HK-2 (cell line): Measurements from ENCODE around the gene DBR1.
"Not testable (repeated sequence)": the region's sequence is repeated elsewhere in the genome, so short reads cannot be mapped to it uniquely, and the experiment has no call there.

Experiments
- DNase-seq: peaks from one replicate; pipeline ENCODE4 v3.0.0-alpha.2; 2018; ENCODE audit not compliant: unreplicated experiment

The DBR1 gene

GRCh38 chr3:138186803-138187295 is 12.1 kb upstream of the DBR1 start:
- DNase-seq = peak; percentile 90

GRCh38 chr3:138186221-138186620 is 11.5 kb upstream of the DBR1 start:
- DNase-seq = no peak

DNA sequence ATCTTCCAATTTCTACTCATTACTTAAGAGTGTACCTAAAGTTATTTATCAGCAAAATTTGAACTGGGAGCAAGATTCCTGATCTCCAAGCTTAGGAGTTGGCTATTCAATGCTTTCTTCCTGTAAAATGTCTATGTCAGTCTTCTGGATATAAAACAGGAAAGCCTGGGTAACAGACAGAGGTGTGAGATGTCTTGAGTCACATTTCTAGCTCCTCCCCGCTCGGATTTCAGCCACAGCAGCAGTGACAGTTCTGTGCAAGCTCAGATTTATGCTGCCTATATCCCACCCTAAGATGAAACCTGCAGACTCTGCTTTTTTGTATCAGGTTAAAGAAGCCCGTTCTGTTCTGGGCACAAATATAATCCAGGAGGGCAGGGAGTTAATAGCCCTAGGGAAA is 10.3 kb upstream of the DBR1 start:
- no peak for DNase-seq

GRCh38 chr3:138180375-138181029 is 5.8 kb upstream of the DBR1 start:
- DNase-seq = no peak

- DNase-seq = no peak
Observed at GRCh38 chr3:138173769-138174420, 826 bp downstream of the DBR1 start.

GRCh38 chr3:138172625-138173024 is 2.1 kb downstream of the DBR1 start:
- DNase-seq = no peak

DNA sequence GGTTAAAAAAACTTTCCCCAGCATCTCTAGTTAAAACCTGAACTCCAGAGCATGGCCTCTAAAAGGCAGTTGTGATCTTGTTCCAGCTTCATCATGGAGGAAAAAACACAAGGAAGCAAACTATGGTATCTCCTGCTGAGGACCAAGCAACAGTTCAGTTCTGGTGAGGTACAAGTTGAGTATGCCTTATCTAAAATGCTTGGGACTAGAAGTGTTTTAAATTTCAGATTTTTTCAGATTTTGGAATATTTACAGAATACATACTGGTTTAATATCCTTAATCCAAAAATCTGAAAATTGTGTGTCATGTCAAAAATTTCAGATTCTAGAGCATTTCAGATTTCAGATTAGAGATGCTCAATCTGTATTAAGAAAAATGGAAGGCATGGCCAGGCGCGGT is 9.7 kb downstream of the DBR1 start:
- DNase-seq = no peak

- DNase-seq = no peak
Observed at GRCh38 chr3:138157743-138158142, 17.0 kb downstream of the DBR1 start.

DNA sequence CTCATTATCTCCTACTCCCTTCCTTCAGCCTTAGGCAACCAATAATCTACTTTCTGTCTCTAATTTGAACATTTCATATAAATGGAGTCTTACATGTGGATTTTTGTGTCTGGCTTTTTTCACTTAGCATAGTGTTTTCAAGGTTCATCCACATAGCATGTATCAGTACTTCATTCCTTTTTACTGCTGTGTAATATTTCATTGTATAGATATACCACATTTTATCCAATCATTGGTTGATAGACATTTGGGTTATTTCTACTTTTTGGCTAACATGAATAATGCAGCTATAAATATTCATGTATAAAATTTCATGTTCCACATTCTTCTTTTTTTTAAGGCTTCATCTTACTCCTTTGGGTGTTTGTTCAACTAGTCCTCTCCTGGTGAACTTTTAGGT is 20.2 kb downstream of the DBR1 start:
- no peak for DNase-seq

DNA sequence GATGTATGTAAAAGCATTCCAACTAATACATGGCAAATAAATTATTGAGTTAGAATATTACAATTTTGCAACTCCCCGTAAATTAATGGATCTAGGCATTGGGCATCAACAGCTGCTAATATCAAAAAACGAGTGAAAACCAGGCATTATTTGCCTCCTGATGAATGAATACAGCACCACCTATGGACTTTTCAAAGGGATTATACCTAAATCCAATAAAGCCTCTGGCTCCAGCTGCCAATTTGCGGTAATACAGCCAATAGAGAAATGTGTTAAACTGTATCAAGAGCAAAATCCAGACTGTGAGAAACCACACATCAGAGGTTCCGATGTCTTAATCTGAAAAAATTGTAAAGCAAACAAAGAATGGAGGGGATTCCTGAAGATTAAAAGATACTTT is 26.2 kb downstream of the DBR1 start:
- no peak for DNase-seq

DNA sequence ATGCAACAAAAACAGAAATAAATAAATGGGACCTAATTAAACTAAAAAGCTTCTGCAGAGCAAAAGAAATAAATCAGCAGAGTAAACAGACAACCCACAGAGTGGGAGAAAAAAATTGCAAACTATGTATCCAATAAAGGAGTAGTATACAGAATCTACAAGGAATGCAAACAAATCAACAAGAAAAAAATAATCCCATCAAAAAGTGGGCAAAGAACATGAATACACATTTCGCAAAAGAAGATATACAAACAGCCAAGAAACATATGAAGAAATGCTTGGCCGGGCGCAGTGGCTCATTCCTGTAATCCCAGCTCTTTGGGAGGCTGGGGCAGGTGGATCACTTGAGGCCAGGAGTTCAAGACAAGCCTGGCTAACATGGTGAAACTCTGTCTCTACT is 32.5 kb downstream of the DBR1 start:
- DNase-seq = not testable (repeated sequence)

GRCh38 chr3:138140940-138141339 is 33.8 kb downstream of the DBR1 start:
- DNase-seq = no peak

DNA sequence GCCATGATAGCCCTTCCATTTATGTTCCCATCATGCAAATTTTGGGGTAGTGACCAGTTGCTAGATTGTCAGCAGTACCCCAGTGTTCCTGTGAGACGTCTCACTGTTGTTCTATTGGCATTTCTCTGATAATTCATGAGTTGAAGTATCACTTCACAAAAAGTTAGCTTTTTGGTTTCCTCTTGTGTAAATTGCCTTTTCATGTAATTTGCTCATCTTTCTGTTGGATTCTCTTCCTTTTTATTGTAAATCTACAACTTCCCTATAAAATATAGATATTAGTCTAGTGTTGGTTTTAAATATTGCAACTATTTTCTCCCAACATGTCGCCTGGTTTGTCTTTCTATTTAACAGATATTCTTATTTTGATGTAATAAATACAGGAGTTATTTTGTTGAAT is 35.0 kb downstream of the DBR1 start:
- DNase-seq = no peak

DNA sequence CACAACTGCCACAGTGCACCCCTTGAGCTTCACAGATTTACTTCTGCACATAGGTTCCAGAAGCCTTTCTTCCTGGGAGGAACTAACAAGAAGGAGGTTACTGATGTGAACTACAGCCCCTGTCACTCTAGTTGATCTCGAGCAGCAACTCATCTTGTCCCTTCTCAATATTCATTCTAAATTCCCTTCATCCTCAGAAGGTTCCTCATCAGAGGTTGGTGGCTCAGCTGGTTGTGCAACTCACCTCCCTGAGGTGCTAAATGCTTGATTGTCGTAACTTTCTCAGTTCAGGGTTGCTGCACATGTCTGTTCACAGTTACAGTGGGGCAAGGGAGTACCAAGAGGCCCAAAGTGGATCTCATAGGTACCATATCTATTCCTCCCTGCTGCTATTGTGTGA is 36.9 kb downstream of the DBR1 start:
- DNase-seq = no peak

DNA sequence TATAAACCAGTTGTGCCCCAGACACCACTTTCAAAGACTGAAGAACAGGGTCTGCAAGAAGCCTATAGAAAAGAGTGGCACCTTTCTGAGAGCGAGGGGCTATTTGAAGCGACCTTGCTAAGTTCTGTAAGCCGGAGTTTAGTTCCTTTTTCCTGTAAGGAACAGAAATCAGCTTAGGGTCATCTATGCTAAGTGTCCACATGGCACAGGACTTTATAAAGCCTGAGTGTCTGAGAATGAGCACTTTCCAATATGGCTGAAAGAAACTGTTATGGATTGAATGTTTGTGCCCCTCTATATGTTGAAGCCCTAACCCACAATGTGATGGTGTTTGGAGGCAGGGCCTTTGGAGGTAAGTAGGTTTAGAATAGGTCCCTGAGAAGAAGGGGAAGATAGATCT is 38.5 kb downstream of the DBR1 start:
- DNase-seq = no peak

DNA sequence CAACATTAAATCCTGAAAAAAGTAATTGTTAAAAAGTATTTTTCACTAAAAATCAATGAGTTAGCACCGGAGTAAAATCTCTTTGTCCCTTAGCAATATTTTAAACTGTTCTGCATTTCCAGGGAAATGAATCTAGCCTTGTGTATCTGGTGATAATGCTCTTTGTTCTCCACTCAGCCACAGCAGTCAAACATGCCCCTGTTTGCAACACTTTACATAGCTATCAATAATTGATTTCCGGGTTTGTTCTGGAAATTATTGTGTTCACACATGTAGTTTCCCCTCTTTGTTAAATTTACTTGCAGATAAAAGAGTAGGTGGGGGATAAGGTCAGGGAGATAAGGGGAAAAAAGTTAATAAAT is 38.9 kb downstream of the DBR1 start:
- DNase-seq = no peak

DNA sequence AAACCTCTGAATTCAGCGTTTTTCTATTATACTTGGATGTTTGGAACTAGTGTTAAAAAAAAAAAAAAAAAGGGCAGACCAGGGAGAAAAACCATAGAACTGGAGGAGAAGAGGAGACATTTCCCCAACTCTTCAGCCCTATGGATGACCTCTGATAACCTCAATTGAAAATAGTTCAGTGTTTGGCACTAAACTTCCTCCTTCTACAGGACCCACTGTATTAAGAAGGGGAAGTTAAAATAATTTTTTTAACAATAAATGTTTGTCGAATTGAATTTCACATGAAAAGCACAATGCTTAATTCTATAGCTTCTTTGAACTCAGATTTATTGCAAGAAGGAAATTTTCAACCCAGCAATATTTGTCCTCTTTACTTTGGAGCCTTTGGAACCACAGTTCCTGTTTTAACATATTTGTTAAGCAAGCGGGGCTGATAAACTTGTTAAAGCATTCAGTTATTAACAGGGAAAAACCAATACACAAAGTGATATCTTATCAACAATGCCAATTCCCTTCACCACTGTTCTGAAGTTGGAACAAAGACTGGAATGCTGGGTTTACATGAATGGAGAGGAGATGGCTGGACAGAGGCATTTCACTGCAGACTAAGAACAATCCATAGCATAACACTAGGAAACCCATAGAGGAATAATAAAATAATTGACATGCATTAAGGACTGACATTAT is 39.4 kb downstream of the DBR1 start:
- DNase-seq = no peak

- DNase-seq = no peak
Observed at GRCh38 chr3:138132239-138132638, 42.5 kb downstream of the DBR1 start, which contains the start of gene A4GNT. Gene A4GNT (minus strand): TSS chr3:138132390. CDS start chr3:138131256, 1,134 bp downstream.

GRCh38 chr3:138127636-138128365 is 46.9 kb downstream of the DBR1 start:
- DNase-seq = no peak

DNA sequence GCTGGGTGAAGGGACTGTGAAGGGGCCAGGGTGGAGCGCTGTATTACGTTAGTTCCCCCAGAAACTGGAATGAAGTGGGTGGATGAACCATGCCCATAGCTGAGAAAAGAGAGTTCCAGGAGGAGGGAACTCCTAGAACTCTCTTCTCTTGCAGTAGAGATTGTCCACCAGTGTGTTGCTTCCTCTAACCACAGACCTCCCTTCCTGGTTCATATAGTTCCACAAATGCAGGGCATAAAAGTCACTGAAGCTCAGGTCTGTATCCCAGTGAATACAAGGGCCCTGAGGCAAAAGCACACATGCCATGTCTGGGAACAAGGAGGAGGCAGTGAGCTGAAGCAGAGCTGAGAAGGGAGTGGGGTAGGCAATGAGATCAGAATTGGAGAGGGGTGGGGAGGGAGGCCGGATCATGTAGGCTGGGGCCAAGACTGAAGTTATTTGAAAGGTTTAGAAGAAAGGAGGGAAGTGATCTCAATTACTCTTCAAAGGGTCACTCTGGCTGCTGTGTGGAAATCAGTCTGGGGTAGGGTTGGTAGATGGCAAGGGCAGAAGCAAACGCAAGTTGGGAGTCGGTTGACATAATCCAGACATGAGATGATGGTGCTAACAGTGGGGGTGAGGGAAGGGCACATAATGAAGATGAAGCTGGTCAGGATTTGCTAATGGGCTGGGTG is 49.0 kb downstream of the DBR1 start:
- DNase-seq = no peak

DNA sequence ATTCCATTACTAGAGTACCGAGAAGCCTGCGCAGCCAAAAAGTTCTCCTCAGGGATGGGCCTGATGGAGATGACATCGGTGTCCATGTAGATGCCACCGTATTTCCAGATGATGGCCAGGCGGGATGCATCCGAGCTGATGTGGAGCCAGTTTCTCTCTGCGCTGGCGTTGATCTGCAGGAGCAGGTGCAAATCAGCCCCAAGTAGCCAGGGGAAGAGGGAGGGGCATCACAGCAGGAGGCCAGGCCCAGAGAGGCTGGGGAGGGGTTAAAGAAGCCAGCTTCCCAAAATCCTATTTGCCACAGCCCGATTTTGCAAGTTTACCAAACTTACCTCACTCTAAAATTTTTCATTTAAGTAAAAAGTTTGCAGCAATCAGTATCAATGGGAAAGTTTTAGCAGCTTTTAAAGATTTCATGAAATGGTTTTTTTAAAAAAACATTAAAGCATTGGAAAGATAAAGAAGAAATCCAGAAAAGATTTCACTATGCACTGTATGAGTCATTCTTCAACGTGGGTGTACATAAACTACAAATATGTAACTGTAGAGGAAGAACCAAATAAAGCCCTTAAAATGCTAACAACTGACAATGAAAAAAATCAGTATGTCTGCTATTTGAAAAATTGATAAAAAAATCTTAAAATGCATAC is 49.9 kb downstream of the DBR1 start:
- DNase-seq = no peak
